A673 (cell line): Measurements from ENCODE around the gene INSR. TPM values are rescaled to one million over a fixed set of nuclear protein-coding genes. Genes with fewer than 3 reads are reported as not detected.

Source experiments
- BruUV-seq: library from RNA; stranded (reverse); fragments of 400-500 nt; replicated peaks from 2 replicates; lab custom pipeline; 2021; lab: Mats Ljungman, UMichigan
- CTCF ChIA-PET: fragments of 300-600 bp; sonication (Branson Sonifier 250); formaldehyde crosslinking; loops from one replicate; lab custom pipeline; 2022; ENCODE audit warnings: antibody characterized with exemption; lab: Charles Lee
- POLR2A ChIA-PET: fragments of 300-600 bp; sonication (Branson Sonifier 250); formaldehyde crosslinking; loops from one replicate; lab custom pipeline; 2022; ENCODE audit warnings: antibody characterized with exemption; ENCODE audit not compliant: low non-redundant PET; lab: Charles Lee
- DNase-seq: peaks from one replicate; pipeline ENCODE4 v3.0.0-alpha.2; 2015; ENCODE audit warnings: low spot score
- H3K27ac ChIP-seq: fragments of 200-600 bp; sonication (generic); 2 replicates; pipeline ENCODE4 v1.5.1; 2016; ENCODE audit warnings: mixed run types, low read depth, mild to moderate bottlenecking, mixed read lengths, antibody characterized with exemption, low read length; ENCODE audit not compliant: poor library complexity, severe bottlenecking
- H3K27me3 ChIP-seq: fragments of 200-600 bp; sonication (generic); replicated peaks from 2 replicates; pipeline ENCODE4 v1.6.1; 2017; ENCODE audit warnings: mixed run types, low read depth, mild to moderate bottlenecking, mixed read lengths, antibody characterized with exemption, low read length; ENCODE audit not compliant: insufficient read depth, poor library complexity
- H3K36me3 ChIP-seq: fragments of 200-600 bp; sonication (generic); 2 replicates; pipeline ENCODE4 v1.6.1; 2016; ENCODE audit warnings: mixed run types, mild to moderate bottlenecking, mixed read lengths, antibody characterized with exemption, low read length; ENCODE audit not compliant: insufficient read depth, poor library complexity, severe bottlenecking
- H3K4me1 ChIP-seq: fragments of 200-600 bp; sonication (generic); 2 replicates; pipeline ENCODE4 v1.6.1; 2017; ENCODE audit warnings: mixed run types, mild to moderate bottlenecking, mixed read lengths, antibody characterized with exemption, low read length; ENCODE audit not compliant: insufficient read depth, poor library complexity, severe bottlenecking
- H3K4me3 ChIP-seq: fragments of 200-600 bp; sonication (generic); 2 replicates; pipeline ENCODE4 v1.5.1; 2016; ENCODE audit warnings: low read depth, mixed run types, mild to moderate bottlenecking, mixed read lengths, low read length; ENCODE audit not compliant: poor library complexity, severe bottlenecking
- H3K9me3 ChIP-seq: fragments of 200-600 bp; sonication (generic); 2 replicates; pipeline ENCODE4 v1.6.1; 2016; ENCODE audit warnings: mixed run types, low read depth, mild to moderate bottlenecking, mixed read lengths, antibody characterized with exemption, low read length; ENCODE audit not compliant: poor library complexity, severe bottlenecking
- EZH2 ChIP-seq: fragments of 200-600 bp; sonication (generic); IDR thresholded peaks from 2 replicates; pipeline ENCODE4 v1.6.1; 2017; ENCODE audit warnings: borderline replicate concordance, low read depth, mild to moderate bottlenecking, mixed read lengths, antibody characterized with exemption, low read length; ENCODE audit not compliant: poor library complexity, severe bottlenecking
- intact Hi-C: fragments of 100-400 bp; cut with micrococcal nuclease; formaldehyde crosslinking; loops from one replicate; pipeline ENCODE4 v1.10.0; 2022; ENCODE audit not compliant: unreplicated experiment
- total RNA-seq: library from RNA; stranded (reverse); gene quantifications from 2 replicates; pipeline ENCODE4 v1.2.3, GENCODE V29; 2021
- TF ChIP-seq, protein P1 (sequence below): fragments of 300-800, 200-600 bp; sonication (generic); conservative IDR thresholded peaks from 2 replicates; pipeline ENCODE4 v1.5.1; 2017; ENCODE audit warnings: low read depth, mild to moderate bottlenecking, antibody characterized with exemption, low read length, moderate library complexity, mixed read lengths

The INSR gene
- total RNA-seq, 1 experiment from 2014 or later = 12.9 TPM

DNA sequence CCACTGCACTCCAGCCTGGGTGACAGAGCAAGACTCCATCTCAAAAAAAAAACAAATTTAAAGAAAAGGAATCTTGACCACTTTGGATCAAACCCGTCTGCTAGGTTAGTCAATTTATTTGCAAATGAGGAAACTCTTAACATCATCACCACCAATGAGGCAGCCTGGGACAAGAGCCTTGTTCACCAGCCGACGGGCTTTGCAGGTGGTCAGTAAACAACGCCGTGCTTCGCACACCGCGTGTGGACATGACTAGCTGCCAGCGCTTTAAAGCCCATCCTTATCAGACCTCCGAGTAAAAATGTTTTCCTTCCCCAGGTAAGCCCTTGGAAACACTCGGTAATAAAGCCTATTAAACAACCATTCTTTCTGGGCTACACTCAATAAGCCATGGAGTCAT is 41.9 kb downstream of the INSR start:
- no TSS peak for BruUV-seq
- H3K27ac ChIP-seq = no peak overlapping the region
- POLR2A ChIA-PET = no interaction called here
- H3K4me1 ChIP-seq = no peaks in the 10 kb centered on the region
- no peaks in the 10 kb centered on the region for H3K27me3 ChIP-seq
- CTCF ChIA-PET = no interaction called here
- TF ChIP-seq EZH2 = no peak
- TF ChIP-seq, protein P1, sequence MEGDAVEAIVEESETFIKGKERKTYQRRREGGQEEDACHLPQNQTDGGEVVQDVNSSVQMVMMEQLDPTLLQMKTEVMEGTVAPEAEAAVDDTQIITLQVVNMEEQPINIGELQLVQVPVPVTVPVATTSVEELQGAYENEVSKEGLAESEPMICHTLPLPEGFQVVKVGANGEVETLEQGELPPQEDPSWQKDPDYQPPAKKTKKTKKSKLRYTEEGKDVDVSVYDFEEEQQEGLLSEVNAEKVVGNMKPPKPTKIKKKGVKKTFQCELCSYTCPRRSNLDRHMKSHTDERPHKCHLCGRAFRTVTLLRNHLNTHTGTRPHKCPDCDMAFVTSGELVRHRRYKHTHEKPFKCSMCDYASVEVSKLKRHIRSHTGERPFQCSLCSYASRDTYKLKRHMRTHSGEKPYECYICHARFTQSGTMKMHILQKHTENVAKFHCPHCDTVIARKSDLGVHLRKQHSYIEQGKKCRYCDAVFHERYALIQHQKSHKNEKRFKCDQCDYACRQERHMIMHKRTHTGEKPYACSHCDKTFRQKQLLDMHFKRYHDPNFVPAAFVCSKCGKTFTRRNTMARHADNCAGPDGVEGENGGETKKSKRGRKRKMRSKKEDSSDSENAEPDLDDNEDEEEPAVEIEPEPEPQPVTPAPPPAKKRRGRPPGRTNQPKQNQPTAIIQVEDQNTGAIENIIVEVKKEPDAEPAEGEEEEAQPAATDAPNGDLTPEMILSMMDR = no peak
- H3K36me3 ChIP-seq = no peaks in the 10 kb centered on the region
- H3K4me3 ChIP-seq = no peak overlapping the region
- no peak for DNase-seq
- intact Hi-C loops = no loop called here
- H3K9me3 ChIP-seq = no peaks in the 10 kb centered on the region

DNA sequence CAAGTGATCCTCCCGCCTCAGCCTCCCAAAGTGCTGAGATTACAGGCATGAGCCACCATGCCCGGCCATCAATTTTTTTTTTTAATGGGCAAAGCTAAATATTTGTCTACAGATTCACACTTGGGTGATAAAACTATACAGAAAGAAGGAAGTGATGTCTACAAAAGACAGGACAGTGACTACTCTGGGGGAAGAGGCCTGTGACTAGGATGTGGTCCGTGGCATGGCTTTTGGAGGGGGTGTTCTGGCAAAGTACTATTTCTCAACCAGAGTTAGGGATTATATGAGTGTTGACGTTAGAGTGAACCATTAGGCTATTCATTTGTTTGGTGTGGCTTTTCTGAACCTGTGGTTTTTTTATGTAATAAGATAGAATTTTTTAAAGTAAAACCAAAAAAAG is 42.7 kb downstream of the INSR start:
- H3K4me3 ChIP-seq = no peak overlapping the region
- intact Hi-C loops = no loop called here

DNA sequence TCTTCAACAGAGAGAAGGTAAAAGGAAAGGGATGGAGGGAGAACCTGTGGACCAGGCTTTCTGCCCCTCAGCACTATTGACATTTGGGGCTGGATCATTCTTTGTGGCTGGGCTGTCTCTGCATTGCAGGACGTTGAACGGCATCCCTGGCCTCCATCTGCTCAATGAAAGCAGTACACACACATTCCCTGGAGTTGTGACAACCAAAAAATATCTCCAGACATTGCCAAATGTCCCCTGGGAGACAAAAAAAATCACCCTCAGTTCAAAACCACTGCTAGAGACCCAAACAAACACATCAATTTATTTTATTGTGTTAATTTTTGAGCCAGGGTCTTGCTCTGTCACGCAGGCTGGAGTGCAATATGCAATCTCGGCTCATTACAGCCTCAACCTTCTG is 43.3 kb downstream of the INSR start:
- H3K9me3 ChIP-seq = peaks cover 8% of the 10 kb centered on the region
- H3K4me1 ChIP-seq = no peaks in the 10 kb centered on the region
- ChIA-PET CTCF (no interaction called here), POLR2A (no interaction called here)
- H3K36me3 ChIP-seq = no peaks in the 10 kb centered on the region
- H3K4me3 ChIP-seq = no peak overlapping the region
- H3K27ac ChIP-seq = no peak overlapping the region
- no TSS peak for BruUV-seq
- no peak for DNase-seq
- intact Hi-C loops = no loop called here
- TF ChIP-seq, protein P1 = no peak
- TF ChIP-seq EZH2 = no peak
- H3K27me3 ChIP-seq = no peaks in the 10 kb centered on the region

More for the DNA sequence above, 42.7 kb downstream of the INSR start:
- no peak for DNase-seq
- no peak for TF ChIP-seq EZH2
- TF ChIP-seq, protein P1 = no peak
- H3K4me1 ChIP-seq = no peaks in the 10 kb centered on the region
- no TSS peak for BruUV-seq
- H3K27me3 ChIP-seq = no peaks in the 10 kb centered on the region
- H3K36me3 ChIP-seq = no peaks in the 10 kb centered on the region
- ChIA-PET CTCF (no interaction called here), POLR2A (no interaction called here)
- H3K9me3 ChIP-seq = peaks cover 4% of the 10 kb centered on the region
- H3K27ac ChIP-seq = no peak overlapping the region
